ENCODE measurements around the gene UBAC1.

The UBAC1 gene

GRCh38 chr9:135992486-135993408, 31.6 kb upstream of the UBAC1 start:
- ChIA-PET POLR2A (interaction anchor here (1.7 to 1.8 kb wide), 2 partner anchors 25 to 103 kb away, joined by 3 to 5 read pairs; no protein-coding TSS in a partner anchor), CTCF (interaction anchor here (0.6 to 1.4 kb wide), 7 partner anchors 9 to 392 kb away, joined by 3 to 5 read pairs (median 3); no protein-coding TSS in a partner anchor)
- no peaks in the 10 kb centered on the region for H3K9me3 ChIP-seq (ENCODE audit: control insufficient read depth, insufficient read depth, low read depth, low read length)
- peak overlapping the region; percentile 11; the same call in 1 of the 2 replicates for H3K27ac ChIP-seq (ENCODE audit: extremely low read depth, low read depth, low read length)
- peaks cover 7% of the 10 kb centered on the region; the same call in 1 of the 2 replicates for H3K4me1 ChIP-seq (ENCODE audit: control insufficient read depth, insufficient read depth, low read length)
- peak overlapping the region; percentile 19 for H3K4me3 ChIP-seq (ENCODE audit: low read depth, low read length)
- no peaks in the 10 kb centered on the region for H3K36me3 ChIP-seq (ENCODE audit: control insufficient read depth in 2 of 2, insufficient read depth in 1 of 2, low read length in 2 of 2)
- TF ChIP-seq ZNF2 (tag by site-specific recombination; IDR thresholded peaks at IDR 0.05) (0 out of 2 replicates have a peak, but pooled peaks have one; percentile 56), SP2 (tag by site-specific recombination; IDR thresholded peaks at IDR 0.05) (peak; percentile 69), ZNF555 (tag by site-specific recombination; conservative IDR thresholded peaks at IDR 0.05) (no peak), ZNF660 (tag by site-specific recombination; IDR thresholded peaks at IDR 0.05) (peak; percentile 83), ZSCAN30 (tag by site-specific recombination; IDR thresholded peaks at IDR 0.05) (0 out of 2 replicates have a peak, but pooled peaks have one; percentile 41), GLIS2 (tag by site-specific recombination; IDR thresholded peaks at IDR 0.05) (peak; percentile 58; the same call in 1 of the 2 replicates), KLF17 (tag by site-specific recombination; IDR thresholded peaks at IDR 0.05) (peak; percentile 53; the same call in 1 of the 2 replicates), ZXDB (tag by site-specific recombination; IDR thresholded peaks at IDR 0.05) (0 out of 2 replicates have a peak, but pooled peaks have one; percentile 54), IKZF3 (tag by site-specific recombination; IDR thresholded peaks at IDR 0.05) (peak; percentile 53; the same call in 1 of the 2 replicates), ZNF645 (tag by site-specific recombination; IDR thresholded peaks at IDR 0.05) (no peak), PRDM10 (tag by site-specific recombination; IDR thresholded peaks at IDR 0.05) (no peak), ZEB2 (tag by site-specific recombination; IDR thresholded peaks at IDR 0.05) (0 out of 2 replicates have a peak, but pooled peaks have one; percentile 42), ZIC2 (tag by site-specific recombination; IDR thresholded peaks at IDR 0.05) (peak; percentile 91), MYNN (tag by site-specific recombination; IDR thresholded peaks at IDR 0.05; ENCODE audit: borderline replicate concordance) (no peak), PBX3 (CRISPR knock-in tag; IDR thresholded peaks at IDR 0.05) (no peak), ZNF768 (tag by site-specific recombination; IDR thresholded peaks at IDR 0.05) (peak; percentile 98), ZNF677 (tag by site-specific recombination; IDR thresholded peaks at IDR 0.05) (0 out of 2 replicates have a peak, but pooled peaks have one; percentile 25), GLIS1 (tag by site-specific recombination; IDR thresholded peaks at IDR 0.05) (peak; percentile 79), ZNF341 (tag by site-specific recombination; IDR thresholded peaks at IDR 0.05; ENCODE audit: low read depth) (peak; percentile 97), ZNF155 (tag by site-specific recombination; IDR thresholded peaks at IDR 0.05) (no peak), ZNF132 (tag by site-specific recombination; IDR thresholded peaks at IDR 0.05; ENCODE audit: borderline replicate concordance) (no peak), GFI1B (tag by site-specific recombination; IDR thresholded peaks at IDR 0.05) (peak; percentile 7; the same call in 1 of the 2 replicates), KLF1 (tag by site-specific recombination; IDR thresholded peaks at IDR 0.05) (peak; percentile 73), ZNF184 (tag by site-specific recombination; IDR thresholded peaks at IDR 0.05) (no peak), ZNF449 (tag by site-specific recombination; IDR thresholded peaks at IDR 0.05) (0 out of 2 replicates have a peak, but pooled peaks have one; percentile 48), OSR2 (tag by site-specific recombination; IDR thresholded peaks at IDR 0.05) (peak; percentile 46), ZFHX2 (tag by site-specific recombination; conservative IDR thresholded peaks at IDR 0.05) (peak; percentile 79), ZNF335 (tag by site-specific recombination; conservative IDR thresholded peaks at IDR 0.05) (peak; percentile 38; the same call in 1 of the 2 replicates), EGR2 (tag by site-specific recombination; IDR thresholded peaks at IDR 0.05; ENCODE audit: low read depth) (peak; percentile 62)
